Mesothelial cell of epicardium (in vitro differentiated cells): ENCODE measurements around the gene IQGAP3. TPM values are rescaled to one million over a fixed set of nuclear protein-coding genes. Genes with fewer than 3 reads are reported as not detected.

Source experiments
- DNase-seq, 2 experiments: peaks; one replicate each; pipeline ENCODE4 v3.0.0; 2021; ENCODE audit warnings: low spot score in 2 of 2; ENCODE audit not compliant: unreplicated experiment in 2 of 2
- H3K27ac Mint-ChIP-seq: 2 replicates; pipeline ENCODE4 v1.8.0; 2021; ENCODE audit warnings: mixed read lengths
- H3K27me3 Mint-ChIP-seq: 2 replicates; pipeline ENCODE4 v1.8.0; 2021; ENCODE audit warnings: low read depth, mixed read lengths
- H3K36me3 Mint-ChIP-seq: 2 replicates; pipeline ENCODE4 v1.8.0; 2021; ENCODE audit warnings: mixed read lengths
- H3K4me1 Mint-ChIP-seq: 2 replicates; pipeline ENCODE4 v1.8.0; 2021; ENCODE audit warnings: mixed read lengths
- H3K4me3 Mint-ChIP-seq: 2 replicates; pipeline ENCODE4 v1.8.0; 2021; ENCODE audit warnings: mild to moderate bottlenecking, moderate library complexity, mixed read lengths
- H3K9me3 Mint-ChIP-seq: 2 replicates; pipeline ENCODE4 v1.8.0; 2021; ENCODE audit warnings: mixed read lengths
- total RNA-seq: library from RNA; stranded (reverse); gene quantifications from 3 replicates; pipeline ENCODE4 v1.2.1, GENCODE V29; 2021
- TF ChIP-seq, protein P1 (sequence below): fragments of 200-600 bp; sonication (generic); IDR thresholded peaks from one replicate; pipeline ENCODE4 v1.5.0; 2021; ENCODE audit warnings: antibody characterized with exemption; ENCODE audit not compliant: unreplicated experiment

IQGAP3 gene
- total RNA-seq, 1 donor from 2014 or later = 17.6 TPM

DNA sequence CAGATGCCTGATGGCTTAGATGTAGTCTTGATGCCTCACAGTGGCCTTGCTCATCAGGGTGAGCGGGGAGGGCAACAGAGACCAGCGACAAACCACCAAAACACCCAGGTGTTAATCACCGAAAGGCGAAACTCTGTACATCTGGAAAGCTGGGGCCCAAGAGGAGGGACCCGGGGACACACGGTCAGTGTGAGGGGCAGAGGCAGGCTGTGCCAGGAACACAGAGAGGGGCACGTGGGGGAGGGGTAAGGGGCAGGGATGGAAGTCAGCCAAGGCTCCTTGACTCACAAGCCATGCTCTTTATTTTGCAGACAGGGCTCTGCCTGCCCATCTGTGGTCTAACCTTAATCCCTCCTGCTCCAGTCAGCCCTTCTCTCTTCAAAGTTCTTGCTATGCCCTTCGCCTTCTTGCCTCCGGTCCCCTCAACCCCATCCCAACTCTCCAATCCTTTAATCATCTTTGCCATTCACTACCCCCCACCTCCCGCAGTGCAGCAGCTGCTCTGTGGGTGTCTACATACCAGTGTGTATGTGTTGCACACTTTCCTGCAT is 76.1 kb downstream of the IQGAP3 start:
- H3K9me3 Mint-ChIP-seq = no peaks in the 10 kb centered on the region
- H3K4me3 Mint-ChIP-seq = no peak overlapping the region
- no peaks in the 10 kb centered on the region for H3K27me3 Mint-ChIP-seq
- H3K27ac Mint-ChIP-seq = peak overlapping the region; percentile 87
- DNase-seq = no peak
- TF ChIP-seq, protein P1, sequence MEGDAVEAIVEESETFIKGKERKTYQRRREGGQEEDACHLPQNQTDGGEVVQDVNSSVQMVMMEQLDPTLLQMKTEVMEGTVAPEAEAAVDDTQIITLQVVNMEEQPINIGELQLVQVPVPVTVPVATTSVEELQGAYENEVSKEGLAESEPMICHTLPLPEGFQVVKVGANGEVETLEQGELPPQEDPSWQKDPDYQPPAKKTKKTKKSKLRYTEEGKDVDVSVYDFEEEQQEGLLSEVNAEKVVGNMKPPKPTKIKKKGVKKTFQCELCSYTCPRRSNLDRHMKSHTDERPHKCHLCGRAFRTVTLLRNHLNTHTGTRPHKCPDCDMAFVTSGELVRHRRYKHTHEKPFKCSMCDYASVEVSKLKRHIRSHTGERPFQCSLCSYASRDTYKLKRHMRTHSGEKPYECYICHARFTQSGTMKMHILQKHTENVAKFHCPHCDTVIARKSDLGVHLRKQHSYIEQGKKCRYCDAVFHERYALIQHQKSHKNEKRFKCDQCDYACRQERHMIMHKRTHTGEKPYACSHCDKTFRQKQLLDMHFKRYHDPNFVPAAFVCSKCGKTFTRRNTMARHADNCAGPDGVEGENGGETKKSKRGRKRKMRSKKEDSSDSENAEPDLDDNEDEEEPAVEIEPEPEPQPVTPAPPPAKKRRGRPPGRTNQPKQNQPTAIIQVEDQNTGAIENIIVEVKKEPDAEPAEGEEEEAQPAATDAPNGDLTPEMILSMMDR = no peak
- H3K4me1 Mint-ChIP-seq = peaks cover 55% of the 10 kb centered on the region
- no peaks in the 10 kb centered on the region for H3K36me3 Mint-ChIP-seq

DNA sequence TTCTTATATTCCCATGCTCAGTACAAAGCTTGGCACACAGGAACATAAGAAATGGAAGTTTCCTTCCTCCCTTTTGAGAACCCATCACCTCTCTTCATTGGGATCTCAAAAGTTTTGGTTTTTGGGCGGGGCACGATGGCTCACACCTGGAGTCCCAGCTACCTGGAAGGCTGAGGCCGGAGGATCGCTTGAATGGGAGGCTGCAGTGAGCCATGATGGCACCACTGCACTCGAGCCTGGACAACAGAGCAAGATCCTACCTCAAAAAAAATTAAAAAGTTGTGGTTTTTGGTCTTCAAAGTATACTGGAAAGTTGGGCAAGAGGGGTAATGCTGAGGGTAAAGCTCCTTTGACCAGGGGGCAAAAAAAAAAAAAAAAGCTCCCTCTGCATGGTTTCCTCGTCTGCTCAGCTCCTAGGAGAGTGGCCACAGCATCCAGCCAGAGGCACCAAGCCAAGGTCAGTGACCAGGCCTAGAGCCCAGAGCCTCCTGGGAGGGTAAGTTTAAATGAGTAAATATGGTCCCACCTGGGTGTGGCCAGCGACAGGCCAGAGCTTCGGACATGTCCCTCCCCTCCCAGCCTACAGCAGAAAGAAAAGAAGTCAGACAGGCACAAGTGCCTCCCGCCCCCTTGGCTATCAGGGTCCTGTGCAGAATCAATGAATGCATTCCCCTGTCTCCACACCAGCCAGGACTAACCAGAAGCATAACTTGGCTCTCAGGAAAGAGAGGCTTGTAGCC is 76.8 kb downstream of the IQGAP3 start:
- H3K4me3 Mint-ChIP-seq = no peak overlapping the region

GRCh38 chr1:156494309-156494895 is 78.0 kb downstream of the IQGAP3 start:
- Mint-ChIP-seq H3K4me1 (peaks cover 73% of the 10 kb centered on the region), H3K27me3 (no peaks in the 10 kb centered on the region), H3K9me3 (no peaks in the 10 kb centered on the region), H3K27ac (peak overlapping the region; percentile 6), H3K36me3 (no peaks in the 10 kb centered on the region), H3K4me3 (no peak overlapping the region)
- TF ChIP-seq, protein P1 = no peak
- DNase-seq = no peak

More for the DNA sequence above, 76.8 kb downstream of the IQGAP3 start:
- Mint-ChIP-seq H3K4me1 (peaks cover 63% of the 10 kb centered on the region), H3K9me3 (no peaks in the 10 kb centered on the region), H3K27me3 (no peaks in the 10 kb centered on the region), H3K36me3 (no peaks in the 10 kb centered on the region), H3K27ac (peak overlapping the region; percentile 87)
- TF ChIP-seq, protein P1 = no peak
- no peak for DNase-seq

GRCh38 chr1:156493742-156494141 is 78.6 kb downstream of the IQGAP3 start:
- no peaks in the 10 kb centered on the region for H3K9me3 Mint-ChIP-seq
- no peak overlapping the region for H3K27ac Mint-ChIP-seq
- no peak overlapping the region for H3K4me3 Mint-ChIP-seq
- no peaks in the 10 kb centered on the region for H3K36me3 Mint-ChIP-seq
- no peak for DNase-seq
- H3K4me1 Mint-ChIP-seq = peaks cover 73% of the 10 kb centered on the region
- H3K27me3 Mint-ChIP-seq = no peaks in the 10 kb centered on the region
- TF ChIP-seq, protein P1 = no peak

DNA sequence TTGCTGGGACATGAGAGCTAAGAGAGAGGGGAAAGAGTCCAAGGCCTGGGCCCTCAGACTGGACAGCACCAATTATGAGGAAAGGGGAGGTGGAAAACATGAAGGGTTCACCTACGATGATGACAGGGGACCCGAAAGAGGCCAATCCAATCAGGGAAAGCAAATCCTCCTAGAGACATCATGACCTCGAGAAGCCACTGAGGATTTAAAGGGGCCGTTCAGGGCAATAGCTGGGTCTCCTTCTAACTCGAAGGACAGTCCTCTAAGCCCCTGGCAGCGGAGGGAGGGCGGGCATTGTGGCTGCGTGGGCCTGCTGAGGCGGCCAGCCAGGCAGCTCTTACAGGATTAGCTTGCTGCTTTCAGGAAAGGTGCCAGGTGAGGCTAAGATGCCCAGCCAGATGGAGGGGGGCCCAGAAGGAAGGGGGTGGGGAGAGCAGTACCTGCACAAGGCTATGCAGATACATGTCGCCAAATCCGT is 79.2 kb downstream of the IQGAP3 start:
- DNase-seq = no peak
- H3K4me1 Mint-ChIP-seq = peaks cover 74% of the 10 kb centered on the region
- no peaks in the 10 kb centered on the region for H3K36me3 Mint-ChIP-seq
- H3K9me3 Mint-ChIP-seq = no peaks in the 10 kb centered on the region
- H3K4me3 Mint-ChIP-seq = no peak overlapping the region
- TF ChIP-seq, protein P1 = no peak
- H3K27ac Mint-ChIP-seq = peak overlapping the region; percentile 8
- no peaks in the 10 kb centered on the region for H3K27me3 Mint-ChIP-seq
